ENCODE measurements around the gene CDH24. TPM values are rescaled to one million over a fixed set of nuclear protein-coding genes. Genes with fewer than 3 reads are reported as not detected.

The CDH24 gene
- total and polyA plus RNA-seq, 2 of the 13 experiments (the other 11 are each of a cell fraction or from before 2014, with no cell fraction given) = 0.69 to 0.99 TPM

- TF ChIP-seq ZNF713 (CRISPR knock-in tag; IDR thresholded peaks at IDR 0.05) (no peak), SOX6 (IDR thresholded peaks at IDR 0.05) (no peak), SOX6 (CRISPR knock-in tag; IDR thresholded peaks at IDR 0.05) (peak; percentile 23; the same call in 1 of the 2 replicates), SRSF4 (IDR thresholded peaks at IDR 0.05; ENCODE audit: low read depth, low read length, poor library complexity, severe bottlenecking) (no peak), PHF5A (CRISPR knock-in tag; IDR thresholded peaks at IDR 0.05; ENCODE audit: low read depth, unreplicated experiment) (peak; percentile 92), HNF1B (CRISPR knock-in tag; IDR thresholded peaks at IDR 0.05) (peak; percentile 34; the same call in 1 of the 2 replicates), BCL6 (CRISPR knock-in tag; IDR thresholded peaks at IDR 0.05) (no peak), ZNF101 (CRISPR knock-in tag; IDR thresholded peaks at IDR 0.05; ENCODE audit: borderline replicate concordance, low read depth) (no peak), CCDC6 (CRISPR knock-in tag; IDR thresholded peaks at IDR 0.05) (peak; percentile 53; the same call in 1 of the 2 replicates), ZNF362 (CRISPR knock-in tag; IDR thresholded peaks at IDR 0.05; ENCODE audit: borderline replicate concordance) (no peak), RARA (CRISPR knock-in tag; IDR thresholded peaks at IDR 0.05) (0 out of 2 replicates have a peak, but pooled peaks have one; percentile 20), ZFP91 (CRISPR knock-in tag; IDR thresholded peaks at IDR 0.05; ENCODE audit: borderline replicate concordance) (peak; percentile 39; the same call in 1 of the 2 replicates), ZNF264 (CRISPR knock-in tag; IDR thresholded peaks at IDR 0.05) (peak; percentile 81; the same call in 1 of the 2 replicates), ELK4 (CRISPR knock-in tag; IDR thresholded peaks at IDR 0.05; ENCODE audit: borderline replicate concordance) (0 out of 2 replicates have a peak, but pooled peaks have one; percentile 42), TIGD3 (CRISPR knock-in tag; IDR thresholded peaks at IDR 0.05; ENCODE audit: borderline replicate concordance) (0 out of 2 replicates have a peak, but pooled peaks have one; percentile 49), REL (CRISPR knock-in tag; conservative IDR thresholded peaks at IDR 0.05) (no peak), ZNF263 (CRISPR knock-in tag; IDR thresholded peaks at IDR 0.05) (peak; percentile 33; the same call in 1 of the 2 replicates), IRF2 (CRISPR knock-in tag; IDR thresholded peaks at IDR 0.05) (peak; percentile 86; the same call in 1 of the 2 replicates), MYPOP (CRISPR knock-in tag; IDR thresholded peaks at IDR 0.05) (peak; percentile 49; the same call in 1 of the 2 replicates), EED (CRISPR knock-in tag; IDR thresholded peaks at IDR 0.05) (0 out of 2 replicates have a peak, but pooled peaks have one; percentile 2), SRF (IDR thresholded peaks at IDR 0.05; ENCODE audit: low read depth, low read length) (peak; percentile 23; the same call in 1 of the 2 replicates)
Measured at GRCh38 chr14:23068789-23069412, 11.6 kb upstream of the CDH24 start (continued).
